Heart left ventricle (tissue), 13 donors: ENCODE results near the gene ACOXL.

Experiments
- POLR2A ChIP-seq, 2 donors: fragments of 450-650 bp; IDR thresholded peaks; one replicate each; pipeline ENCODE4 v1.6.1; 2017; ENCODE audit warnings: antibody characterized with exemption in 2 of 2, mild to moderate bottlenecking in 2 of 2, moderate library complexity in 2 of 2
- TF ChIP-seq, protein P1 (sequence below), 12 donors: fragments of 200-600 bp; sonication (generic) in 4 of 12; IDR thresholded peaks; one replicate each; pipeline versions ENCODE4 v1.5.0 to v1.8.0; 2018 to 2022; ENCODE audit warnings: antibody characterized with exemption in 12 of 12, mild to moderate bottlenecking in 5 of 12
- donor health status: ischemic (EF 13 %, LVEDD 7.1; RV severe dilation, severe dysfunction).
- donor health status: DM: no; HTN: yes; CAD: no.
- donor health status: DM: no; HTN: no; CAD: no.
- donor health status: ischemic (EF 25% LVEDD 6.9; RV normal size, moderate dysfunction).
- donor health status: ischemic (EF 25% LVEDD 5.7; RV mildly dilated, moderate dysfunction).
- donor health status: ischemic (EF 35%, LVEDD 5.7; RV mildly dilated, moderate dysfunction).
- donor health status: nonischemic (EF 11% LVEDD 7.7; RV severe dilation, severe dysfunction).
- donor health status: DM: yes; HTN: yes; CAD: no.
- donor health status: PGD.
- donor health status: ischemic (EF 29% LVEDD 5.4; RV normal size, mild dysfunction).
- donor health status: nonischemic (EF 23%, LVEDD 6.1; RV moderate dilation, normal function).

DNA sequence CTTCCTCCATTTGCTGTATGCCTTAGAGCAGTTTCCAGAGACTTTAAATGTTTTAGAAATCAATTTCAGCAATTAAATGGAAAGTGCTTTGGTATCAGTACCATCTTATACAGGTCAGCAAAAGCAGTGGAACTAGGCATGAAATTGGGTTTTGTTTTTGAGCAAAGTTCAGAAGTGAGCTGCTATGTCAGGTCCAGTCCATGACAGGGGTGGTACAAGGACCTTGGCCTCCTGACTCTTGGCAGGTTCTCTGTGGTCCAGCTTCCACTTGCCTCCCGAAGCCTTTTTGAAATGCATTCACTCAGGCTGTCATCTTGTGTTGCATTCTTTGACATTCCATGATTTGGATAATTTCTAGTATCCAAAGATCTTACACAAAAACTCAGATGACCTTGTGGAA, 159.3 kb downstream of the ACOXL start:
- TF ChIP-seq, protein P1, sequence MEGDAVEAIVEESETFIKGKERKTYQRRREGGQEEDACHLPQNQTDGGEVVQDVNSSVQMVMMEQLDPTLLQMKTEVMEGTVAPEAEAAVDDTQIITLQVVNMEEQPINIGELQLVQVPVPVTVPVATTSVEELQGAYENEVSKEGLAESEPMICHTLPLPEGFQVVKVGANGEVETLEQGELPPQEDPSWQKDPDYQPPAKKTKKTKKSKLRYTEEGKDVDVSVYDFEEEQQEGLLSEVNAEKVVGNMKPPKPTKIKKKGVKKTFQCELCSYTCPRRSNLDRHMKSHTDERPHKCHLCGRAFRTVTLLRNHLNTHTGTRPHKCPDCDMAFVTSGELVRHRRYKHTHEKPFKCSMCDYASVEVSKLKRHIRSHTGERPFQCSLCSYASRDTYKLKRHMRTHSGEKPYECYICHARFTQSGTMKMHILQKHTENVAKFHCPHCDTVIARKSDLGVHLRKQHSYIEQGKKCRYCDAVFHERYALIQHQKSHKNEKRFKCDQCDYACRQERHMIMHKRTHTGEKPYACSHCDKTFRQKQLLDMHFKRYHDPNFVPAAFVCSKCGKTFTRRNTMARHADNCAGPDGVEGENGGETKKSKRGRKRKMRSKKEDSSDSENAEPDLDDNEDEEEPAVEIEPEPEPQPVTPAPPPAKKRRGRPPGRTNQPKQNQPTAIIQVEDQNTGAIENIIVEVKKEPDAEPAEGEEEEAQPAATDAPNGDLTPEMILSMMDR (IDR thresholded peaks at IDR 0.05), result no peak
- TF ChIP-seq POLR2A (IDR thresholded peaks at IDR 0.05), result no peak
